Smooth muscle cell (in vitro differentiated cells): ENCODE results near the gene LPP. TPM values are rescaled to one million over a fixed set of nuclear protein-coding genes. Genes with fewer than 3 reads are reported as not detected.

Experiments
- DNase-seq: peaks from one replicate; lab custom pipeline; 2025; ENCODE audit not compliant: unreplicated experiment; lab: John Stamatoyannopoulos, UW
- H2AFZ ChIP-seq: fragments of 200-600 bp; sonication (generic); 2 replicates; pipeline ENCODE4 v1.6.0; 2016; ENCODE audit warnings: antibody characterized with exemption, low read depth, mild to moderate bottlenecking
- H3F3A ChIP-seq: fragments of 200-600 bp; sonication (generic); 2 replicates; pipeline ENCODE4 v1.6.0; 2017; ENCODE audit warnings: antibody characterized with exemption, low read depth
- H3K27ac ChIP-seq: fragments of 200-600 bp; sonication (generic); 2 replicates; pipeline ENCODE4 v1.5.1; 2016; ENCODE audit warnings: low read depth, mild to moderate bottlenecking
- H3K27me3 ChIP-seq: fragments of 200-600 bp; sonication (generic); 2 replicates; pipeline ENCODE4 v1.6.1; 2016; ENCODE audit warnings: low read depth, mild to moderate bottlenecking
- H3K36me3 ChIP-seq: fragments of 200-600 bp; sonication (generic); 2 replicates; pipeline ENCODE4 v1.5.1; 2016; ENCODE audit warnings: low read depth
- H3K4me1 ChIP-seq: fragments of 200-600 bp; sonication (generic); 2 replicates; pipeline ENCODE4 v1.5.1; 2016; ENCODE audit warnings: low read depth
- H3K4me2 ChIP-seq: fragments of 200-600 bp; sonication (generic); 2 replicates; pipeline ENCODE4 v1.6.0; 2016; ENCODE audit warnings: mild to moderate bottlenecking
- H3K4me3 ChIP-seq: fragments of 200-600 bp; sonication (generic); 2 replicates; pipeline ENCODE4 v1.5.1; 2016; ENCODE audit warnings: mild to moderate bottlenecking
- H3K79me2 ChIP-seq: fragments of 200-600 bp; sonication (generic); 2 replicates; pipeline ENCODE4 v1.6.0; 2016; ENCODE audit warnings: low read depth, mild to moderate bottlenecking
- H3K9ac ChIP-seq: fragments of 200-600 bp; sonication (generic); 2 replicates; pipeline ENCODE4 v1.6.0; 2016; ENCODE audit warnings: low read depth
- H3K9me3 ChIP-seq: fragments of 200-600 bp; sonication (generic); replicated peaks from 2 replicates; pipeline ENCODE4 v1.5.1; 2016; ENCODE audit warnings: low read depth
- H4K20me1 ChIP-seq: fragments of 200-600 bp; sonication (generic); 2 replicates; pipeline ENCODE4 v1.6.0; 2016; ENCODE audit warnings: low read depth
- CTCF ChIP-seq: fragments of 200-600 bp; sonication (generic); IDR thresholded peaks from 2 replicates; pipeline ENCODE4 v1.5.1; 2017; ENCODE audit warnings: borderline replicate concordance, mild to moderate bottlenecking, antibody characterized with exemption; ENCODE audit not compliant: insufficient read depth, poor library complexity, severe bottlenecking
- WGBS: methylation state at CpG from one replicate; pipeline ENCODE4 v1.1.7; 2016; ENCODE audit warnings: low lambda C conversion rate; 5-methylcytosine and 5-hydroxymethylcytosine counted together
- polyA plus RNA-seq: library from polyadenylated mRNA; unstranded; fragments of >200 nt; fragmentation: Nextera tagmentation; extraction: Ambion mirVana; gene quantifications from 2 replicates; pipeline ENCODE4 v1.2.1, GENCODE V29; 2016
- total RNA-seq: library from RNA; depleted of rRNA; stranded (reverse); fragments of >200 nt; gene quantifications from 2 replicates; pipeline ENCODE4 v1.2.3, GENCODE V29; 2014

The LPP gene
- total and polyA plus RNA-seq, 2 experiments from 2014 or later = 42.3 to 128 TPM

GRCh38 chr3:188350961-188351360, 197.0 kb downstream of the LPP start:
- H3K79me2 ChIP-seq = peaks cover 50% of the 10 kb centered on the region
- H3K4me2 ChIP-seq = no peak overlapping the region
- H2AFZ ChIP-seq = no peak overlapping the region
- TF ChIP-seq CTCF = no peak
- no peaks in the 10 kb centered on the region for H3K36me3 ChIP-seq
- H4K20me1 ChIP-seq = peaks cover 87% of the 10 kb centered on the region
- DNase-seq = no peak
- WGBS = 91% methylated on average over 2 of the region's 2 CpGs
- peaks cover 8% of the 10 kb centered on the region for H3K4me1 ChIP-seq
- peaks cover 16% of the 10 kb centered on the region for H3F3A ChIP-seq
- no peak overlapping the region for H3K9ac ChIP-seq
- no peaks in the 10 kb centered on the region for H3K9me3 ChIP-seq
- H3K27me3 ChIP-seq = no peaks in the 10 kb centered on the region
- H3K4me3 ChIP-seq = no peak overlapping the region
- no peak overlapping the region for H3K27ac ChIP-seq

GRCh38 chr3:188351648-188352047, 197.7 kb downstream of the LPP start:
- H3K9ac ChIP-seq = no peak overlapping the region
- no peaks in the 10 kb centered on the region for H3K36me3 ChIP-seq
- H3K79me2 ChIP-seq = peaks cover 57% of the 10 kb centered on the region
- TF ChIP-seq CTCF = no peak
- H3K27ac ChIP-seq = no peak overlapping the region
- no peaks in the 10 kb centered on the region for H3K27me3 ChIP-seq
- peaks cover 8% of the 10 kb centered on the region for H3K4me1 ChIP-seq
- H4K20me1 ChIP-seq = peaks cover 90% of the 10 kb centered on the region
- H3F3A ChIP-seq = peaks cover 16% of the 10 kb centered on the region
- no peak overlapping the region for H3K4me2 ChIP-seq
- no peak for DNase-seq
- H2AFZ ChIP-seq = no peak overlapping the region
- H3K9me3 ChIP-seq = no peaks in the 10 kb centered on the region
- WGBS = 83% methylated on average over 7 of the region's 7 CpGs
- H3K4me3 ChIP-seq = no peak overlapping the region

- 89% methylated on average over 18 of the region's 18 CpGs for WGBS
- no peak overlapping the region for H2AFZ ChIP-seq
- no peak overlapping the region for H3K4me3 ChIP-seq
- peaks cover 63% of the 10 kb centered on the region for H3K79me2 ChIP-seq
- H3K36me3 ChIP-seq = no peaks in the 10 kb centered on the region
- peaks cover 96% of the 10 kb centered on the region for H4K20me1 ChIP-seq
- DNase-seq = no peak
- no peak overlapping the region for H3K9ac ChIP-seq
- no peak overlapping the region for H3K27ac ChIP-seq
- TF ChIP-seq CTCF = no peak
- peaks cover 8% of the 10 kb centered on the region for H3K4me1 ChIP-seq
- H3K27me3 ChIP-seq = no peaks in the 10 kb centered on the region
- H3F3A ChIP-seq = peaks cover 16% of the 10 kb centered on the region
- H3K4me2 ChIP-seq = no peak overlapping the region
- no peaks in the 10 kb centered on the region for H3K9me3 ChIP-seq
These were observed 198.4 kb downstream of the LPP start for GRCh38 chr3:188352196-188352927.

- H3K79me2 ChIP-seq = peaks cover 73% of the 10 kb centered on the region
- H3K36me3 ChIP-seq = no peaks in the 10 kb centered on the region
- H3F3A ChIP-seq = peaks cover 11% of the 10 kb centered on the region
- H3K4me3 ChIP-seq = no peak overlapping the region
- no peak overlapping the region for H3K9ac ChIP-seq
- no peak for TF ChIP-seq CTCF
- H3K27me3 ChIP-seq = no peaks in the 10 kb centered on the region
- no peak for DNase-seq
- H3K4me1 ChIP-seq = peaks cover 8% of the 10 kb centered on the region
- H3K27ac ChIP-seq = no peak overlapping the region
- H4K20me1 ChIP-seq = peaks cover 96% of the 10 kb centered on the region
- WGBS = 94% methylated on average over 1 of the region's 1 CpG
- no peak overlapping the region for H3K4me2 ChIP-seq
- H3K9me3 ChIP-seq = no peaks in the 10 kb centered on the region
- no peak overlapping the region for H2AFZ ChIP-seq
These were observed 199.5 kb downstream of the LPP start for GRCh38 chr3:188353426-188353825.
